Mucosa of gallbladder (tissue), 1 donor: ENCODE results near the gene YIPF6. TPM values are rescaled to one million over a fixed set of nuclear protein-coding genes. Genes with fewer than 3 reads are reported as not detected.
"Not testable (repeated sequence)": the region's sequence is repeated elsewhere in the genome, so short reads cannot be mapped to it uniquely, and the experiment has no call there.

Experiments
- DNase-seq: peaks from one replicate; pipeline ENCODE4 v3.0.0-alpha.2; 2020; ENCODE audit warnings: low spot score
- total RNA-seq: library from RNA; stranded (reverse); gene quantifications from one replicate; pipeline ENCODE4 v1.2.1, GENCODE V29; 2021
- donor health status: DM: no; HTN: no; CAD: no.

Gene YIPF6
- total RNA-seq, 1 donor from 2014 or later = 47.7 TPM

- no peak for DNase-seq
Measured at GRCh38 chrX:68506649-68507048, 7.8 kb downstream of the YIPF6 start.

GRCh38 chrX:68508799-68509198, 9.9 kb downstream of the YIPF6 start:
- no peak for DNase-seq

DNA sequence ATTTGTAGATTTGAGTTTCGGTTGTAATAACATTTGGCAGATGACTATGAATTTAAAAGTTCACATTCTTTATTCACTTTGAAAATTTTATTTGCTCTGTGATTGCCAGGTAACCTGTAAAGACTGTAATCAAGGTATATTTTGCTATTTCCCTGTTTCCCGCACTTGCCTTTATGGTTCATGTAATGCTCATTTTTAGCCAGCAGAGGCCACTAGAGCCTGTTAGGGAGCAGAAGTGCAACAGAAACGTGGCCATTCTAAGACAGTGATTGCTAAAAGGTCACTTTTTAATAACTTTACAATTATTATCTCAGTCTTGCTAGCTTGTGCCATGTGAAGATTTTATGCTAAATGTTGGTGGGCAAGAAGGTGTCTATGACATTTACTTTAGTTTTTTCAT, 12.4 kb downstream of the YIPF6 start:
- peak; percentile 43 for DNase-seq

GRCh38 chrX:68524680-68525079, 25.8 kb downstream of the YIPF6 start:
- not testable (repeated sequence) for DNase-seq

GRCh38 chrX:68532831-68533533, 34.1 kb downstream of the YIPF6 start:
- no peak for DNase-seq

DNA sequence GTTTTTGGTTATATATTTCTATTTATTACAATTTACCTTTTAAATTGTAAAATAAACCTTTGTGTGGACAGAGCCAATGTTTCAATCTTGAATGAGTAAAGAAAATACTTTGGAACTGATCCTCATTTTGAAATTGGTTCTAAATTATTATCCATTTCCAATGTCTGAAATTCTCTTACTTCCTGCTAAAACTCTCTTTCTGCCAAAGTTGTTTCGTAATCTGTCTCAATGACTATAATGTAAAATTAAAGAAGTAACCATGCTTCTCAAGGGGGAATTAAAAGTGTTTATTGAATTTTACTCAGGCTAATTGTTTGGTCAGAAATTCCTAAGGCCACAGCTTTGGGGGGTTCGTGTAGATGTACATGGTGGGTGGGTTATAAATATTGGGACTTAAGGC, 34.8 kb downstream of the YIPF6 start:
- DNase-seq = no peak

- DNase-seq = no peak
Measured at GRCh38 chrX:68534691-68535090, 35.8 kb downstream of the YIPF6 start.

- DNase-seq = no peak
Measured at GRCh38 chrX:68536429-68536828, 37.6 kb downstream of the YIPF6 start.

DNA sequence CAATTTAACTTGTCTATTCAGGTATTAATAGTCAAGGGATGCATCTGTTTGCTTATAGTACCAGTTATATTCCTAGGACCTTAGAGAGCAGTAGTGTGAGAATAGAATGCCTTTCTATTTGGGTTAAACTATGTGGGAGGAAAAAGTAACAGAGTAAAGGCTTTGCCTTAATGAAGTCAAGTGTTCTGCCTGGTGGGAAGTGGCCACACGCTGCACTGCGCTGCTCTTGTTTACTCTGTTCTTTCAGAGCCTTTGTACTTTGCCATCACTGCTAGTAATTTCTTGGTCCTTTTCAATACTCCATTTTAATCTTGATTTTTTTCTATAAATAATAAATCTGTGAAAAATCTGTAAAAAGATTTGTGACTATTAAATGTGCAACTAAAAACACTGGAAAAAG, 38.0 kb downstream of the YIPF6 start:
- DNase-seq = no peak

DNA sequence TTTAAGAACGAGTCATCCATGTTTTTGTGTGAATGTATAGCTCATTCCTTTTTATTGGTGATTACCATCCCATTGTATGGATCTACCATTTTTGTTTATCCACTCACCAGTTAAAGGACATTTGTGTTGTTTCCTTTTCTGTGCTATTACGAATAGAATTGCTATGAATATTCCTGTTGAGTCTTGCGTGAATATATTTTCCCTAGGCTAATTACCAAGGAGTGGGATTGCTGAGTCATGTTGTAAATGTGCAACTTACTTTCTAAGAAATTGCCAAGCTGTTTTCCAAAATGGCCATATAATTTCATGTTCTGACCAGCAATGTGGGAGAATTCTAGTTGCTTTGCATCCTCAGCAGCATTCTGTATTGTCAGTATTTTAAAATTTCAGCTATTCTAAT, 51.3 kb downstream of the YIPF6 start:
- DNase-seq = no peak

DNA sequence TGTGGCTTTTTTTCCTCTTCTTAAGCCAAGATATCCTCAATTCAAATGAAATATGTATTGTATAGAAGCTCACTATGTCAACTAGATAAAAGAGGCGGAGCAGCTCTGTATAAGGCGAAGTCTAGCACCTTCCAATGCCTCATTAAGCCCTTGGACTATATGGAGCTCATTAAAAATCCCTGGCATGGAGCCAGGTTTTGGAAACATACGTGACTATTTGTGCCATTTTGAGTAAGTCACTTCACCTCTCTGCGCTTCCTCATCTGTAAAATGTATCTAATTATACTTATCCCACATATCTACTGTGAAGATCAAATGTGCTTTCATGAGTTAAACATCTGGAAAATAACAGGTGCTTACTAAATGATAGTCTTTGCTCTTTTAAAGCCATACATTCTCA, 57.2 kb downstream of the YIPF6 start:
- DNase-seq = no peak

DNA sequence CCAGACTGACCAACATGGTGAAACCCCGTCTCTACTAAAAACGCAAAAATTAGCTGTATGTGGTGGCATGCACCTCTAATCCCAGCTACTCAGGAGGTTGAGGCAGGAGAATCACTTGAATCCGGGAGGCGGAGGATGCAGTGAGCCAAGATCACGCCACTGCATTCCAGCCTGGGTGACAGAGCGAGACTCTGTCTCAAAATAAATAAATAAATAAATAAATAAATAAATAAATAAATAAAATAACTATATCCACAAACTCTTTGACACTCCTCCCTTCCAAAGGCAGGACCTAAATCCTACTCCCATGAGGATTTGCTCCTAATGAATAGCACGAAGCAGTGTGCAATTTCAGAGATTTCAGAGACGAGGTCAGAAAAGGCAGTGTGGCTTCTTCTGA, 58.3 kb downstream of the YIPF6 start:
- not testable (repeated sequence) for DNase-seq

DNA sequence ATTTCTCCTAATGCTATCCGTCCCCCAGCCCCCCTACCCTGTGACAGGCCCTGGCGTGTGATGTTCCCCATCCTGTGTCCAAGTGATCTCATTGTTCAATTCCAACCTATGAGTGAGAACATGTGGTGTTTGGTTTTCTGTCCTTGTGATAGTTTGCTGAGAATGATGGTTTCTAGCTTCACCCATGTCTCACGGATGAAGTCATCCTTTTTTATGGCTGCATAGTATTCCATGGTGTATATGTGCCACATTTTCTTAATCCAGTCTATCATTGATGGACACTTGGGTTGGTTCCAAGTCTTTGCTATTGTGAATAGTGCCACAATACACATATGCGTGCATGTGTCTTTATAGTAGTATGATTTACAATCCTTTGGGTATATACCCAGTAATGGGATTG, 61.1 kb downstream of the YIPF6 start:
- not testable (repeated sequence) for DNase-seq

GRCh38 chrX:68568136-68568535, 69.3 kb downstream of the YIPF6 start:
- no peak for DNase-seq

- DNase-seq = no peak
Measured at GRCh38 chrX:68570598-68570997, 71.7 kb downstream of the YIPF6 start.

DNA sequence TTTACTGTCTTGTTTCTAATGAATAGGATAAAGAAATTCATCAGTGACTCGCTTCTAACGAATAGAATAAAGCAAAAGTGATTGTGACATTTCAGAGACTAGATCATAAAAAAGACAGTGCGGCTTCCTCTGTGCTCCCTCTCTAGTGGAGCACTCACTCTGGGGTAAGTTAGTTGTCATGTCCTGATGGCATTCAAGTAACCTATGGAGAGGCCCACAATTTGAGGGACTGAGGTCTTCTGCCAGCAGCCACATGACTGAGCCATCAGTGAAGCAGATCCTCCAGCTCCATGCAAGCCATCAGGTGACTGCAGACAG, 72.4 kb downstream of the YIPF6 start:
- DNase-seq = no peak

DNA sequence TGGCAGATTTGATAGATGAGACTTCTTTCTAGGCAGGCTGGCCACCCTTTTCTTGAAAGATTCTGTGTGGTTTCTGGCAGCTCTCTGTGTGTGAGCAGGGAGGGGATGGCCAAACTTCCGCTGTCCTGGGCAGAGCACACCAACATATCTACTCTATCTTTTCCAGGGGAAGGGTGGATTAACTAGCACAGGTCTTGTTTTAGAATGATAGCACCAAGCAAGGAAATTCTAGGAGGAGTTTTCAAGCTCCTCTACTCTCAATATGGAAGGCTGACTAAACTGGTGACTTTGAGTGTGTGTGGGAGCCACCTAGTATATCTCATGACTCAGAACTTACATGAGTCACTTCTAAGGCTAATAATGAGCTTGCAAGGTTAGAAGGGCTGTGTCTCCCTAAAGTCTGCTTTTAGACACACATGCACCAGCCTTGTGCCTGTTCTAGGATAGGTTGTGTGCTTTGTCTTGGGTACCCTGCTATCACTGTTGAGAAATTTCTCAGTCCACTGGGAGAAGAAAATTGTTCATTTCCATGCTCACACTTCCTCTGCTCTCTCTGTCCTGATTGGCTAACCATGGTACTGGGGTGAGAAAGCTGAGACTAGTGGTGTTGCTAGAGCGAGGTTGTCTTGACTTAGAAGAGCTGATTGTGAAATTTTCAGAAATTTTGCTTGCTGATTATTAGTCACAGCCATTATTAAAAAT, 72.9 kb downstream of the YIPF6 start:
- DNase-seq = no peak

- DNase-seq = no peak
Measured at GRCh38 chrX:68574240-68574639, 75.4 kb downstream of the YIPF6 start.

- no peak for DNase-seq
Measured at GRCh38 chrX:68579810-68580209, 81.0 kb downstream of the YIPF6 start.

DNA sequence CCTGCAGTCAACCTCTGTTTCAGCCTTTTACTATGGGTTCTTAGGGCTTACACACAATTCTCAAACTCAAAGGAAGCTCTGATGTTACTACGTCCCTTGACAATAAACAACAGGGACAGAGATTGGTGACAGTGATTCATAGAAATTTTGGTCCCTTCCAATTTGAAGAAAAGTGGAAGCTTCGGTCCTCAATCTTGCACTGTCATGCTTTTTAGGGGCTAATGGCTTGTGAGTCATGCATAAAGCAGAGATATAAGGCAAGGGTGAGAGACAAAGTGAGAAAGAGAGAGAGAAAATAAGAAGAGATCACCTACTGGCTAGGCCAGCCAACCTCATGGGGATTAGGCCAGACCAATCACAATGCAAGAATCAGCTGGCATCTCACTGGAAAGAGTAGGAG, 85.4 kb downstream of the YIPF6 start:
- DNase-seq = no peak
